ENCODE data around the gene SEC23B. TPM values are rescaled to one million over a fixed set of nuclear protein-coding genes. Genes with fewer than 3 reads are reported as not detected.

SEC23B gene
- total and polyA plus RNA-seq, 4 donors = 12.8 to 54.3 (median 34.8) TPM

- peaks cover 0 to 18% (median 13%) of the 10 kb centered on the region in 4 donors for H3K4me1 ChIP-seq (ENCODE audit: control insufficient read depth in 4 of 4, insufficient read depth in 4 of 4, low read length in 3 of 4)
- H3K4me3 ChIP-seq (ENCODE audit: low read depth in 1 of 3, low read length in 3 of 3) = peak overlapping the region; percentile 14 to 88 (median 54)
- no peak overlapping the region for H3K27ac ChIP-seq (ENCODE audit: low read depth in 1 of 2, low read length in 2 of 2)
- no peak for TF ChIP-seq ATF3 (IDR thresholded peaks at IDR 0.05)
- no peak for TF ChIP-seq TAF1 (conservative IDR thresholded peaks at IDR 0.05)
- no peak for TF ChIP-seq ZBTB33 (IDR thresholded peaks at IDR 0.05)
- TF ChIP-seq FOXA2 (IDR thresholded peaks at IDR 0.05) = no peak
- no peak for TF ChIP-seq RXRA (IDR thresholded peaks at IDR 0.05)
- TF ChIP-seq GABPA (IDR thresholded peaks at IDR 0.05 in 1 of 2, conservative IDR thresholded peaks at IDR 0.05 in 1 of 2) = peak in 1 of 2 donors; percentile 16
- TF ChIP-seq NR2F2 (IDR thresholded peaks at IDR 0.05) = no peak
- peak; percentile 19 to 39 for TF ChIP-seq HNF4A (conservative IDR thresholded peaks at IDR 0.05)
- no peak for TF ChIP-seq FOXA1 (IDR thresholded peaks at IDR 0.05)
- TF ChIP-seq HNF4G (IDR thresholded peaks at IDR 0.05) = no peak
- no peak for TF ChIP-seq JUND (IDR thresholded peaks at IDR 0.05)
- no peak for TF ChIP-seq YY1 (IDR thresholded peaks at IDR 0.05)
- TF ChIP-seq REST (IDR thresholded peaks at IDR 0.05) = peak; percentile 22
- TF ChIP-seq RAD21 (IDR thresholded peaks at IDR 0.05) = peak in 1 of 2 donors; percentile 15
- TF ChIP-seq EGR1 (IDR thresholded peaks at IDR 0.05; ENCODE audit: low read depth in 2 of 2) = no peak
- no peak for TF ChIP-seq CTCF (IDR thresholded peaks at IDR 0.05; ENCODE audit: low read depth, low read length, missing input control)
- TF ChIP-seq SP1 (IDR thresholded peaks at IDR 0.05) = peak; percentile 22
- TF ChIP-seq MAX (IDR thresholded peaks at IDR 0.05) = no peak
- 14% methylated on average over 7 of the region's 7 CpGs for WGBS
- no peak for DNase-seq (ENCODE audit: low spot score)
- H3K36me3 ChIP-seq (ENCODE audit: control insufficient read depth in 4 of 4, insufficient read depth in 3 of 4, low read depth in 1 of 4, low read length in 3 of 4) = peaks cover 0 to 7% (median 0%) of the 10 kb centered on the region in 4 donors
- H3K9ac ChIP-seq (ENCODE audit: low read depth in 1 of 2, low read length in 2 of 2) = no peak overlapping the region
- no peaks in the 10 kb centered on the region for H3K27me3 ChIP-seq (ENCODE audit: control insufficient read depth in 4 of 4, insufficient read depth in 4 of 4, low read length in 3 of 4)
- H3K9me3 ChIP-seq (ENCODE audit: control insufficient read depth in 4 of 4, low read length in 3 of 4) = no peaks in the 10 kb centered on the region
These were observed 11.7 kb upstream of the SEC23B start for GRCh38 chr20:18496042-18496441.
